ENCODE data around the gene PICK1.

DNA sequence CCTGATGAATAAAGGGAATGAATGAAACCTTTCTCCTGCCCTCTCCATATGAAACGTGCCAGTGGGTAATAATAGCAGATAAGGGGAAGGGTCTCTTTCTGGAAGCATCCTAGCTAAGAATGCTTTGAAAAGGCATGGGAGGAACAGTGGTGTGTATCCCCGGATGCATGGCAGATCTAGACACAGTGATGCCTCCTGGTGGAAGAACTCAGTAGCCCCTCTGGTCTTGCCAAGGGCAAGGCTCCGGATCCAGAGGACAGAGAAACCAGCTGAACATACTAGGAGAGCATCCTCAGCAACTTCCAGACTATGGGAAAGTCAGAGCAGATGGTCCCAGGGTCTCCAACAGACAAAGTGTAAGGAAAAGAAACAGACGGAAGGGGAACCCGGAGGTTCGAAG, 46.9 kb downstream of the PICK1 start:
- TF ChIP-seq, protein P1, sequence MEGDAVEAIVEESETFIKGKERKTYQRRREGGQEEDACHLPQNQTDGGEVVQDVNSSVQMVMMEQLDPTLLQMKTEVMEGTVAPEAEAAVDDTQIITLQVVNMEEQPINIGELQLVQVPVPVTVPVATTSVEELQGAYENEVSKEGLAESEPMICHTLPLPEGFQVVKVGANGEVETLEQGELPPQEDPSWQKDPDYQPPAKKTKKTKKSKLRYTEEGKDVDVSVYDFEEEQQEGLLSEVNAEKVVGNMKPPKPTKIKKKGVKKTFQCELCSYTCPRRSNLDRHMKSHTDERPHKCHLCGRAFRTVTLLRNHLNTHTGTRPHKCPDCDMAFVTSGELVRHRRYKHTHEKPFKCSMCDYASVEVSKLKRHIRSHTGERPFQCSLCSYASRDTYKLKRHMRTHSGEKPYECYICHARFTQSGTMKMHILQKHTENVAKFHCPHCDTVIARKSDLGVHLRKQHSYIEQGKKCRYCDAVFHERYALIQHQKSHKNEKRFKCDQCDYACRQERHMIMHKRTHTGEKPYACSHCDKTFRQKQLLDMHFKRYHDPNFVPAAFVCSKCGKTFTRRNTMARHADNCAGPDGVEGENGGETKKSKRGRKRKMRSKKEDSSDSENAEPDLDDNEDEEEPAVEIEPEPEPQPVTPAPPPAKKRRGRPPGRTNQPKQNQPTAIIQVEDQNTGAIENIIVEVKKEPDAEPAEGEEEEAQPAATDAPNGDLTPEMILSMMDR (IDR thresholded peaks at IDR 0.05), result peak; percentile 34; the same call in 1 of the 2 replicates
- no peak for TF ChIP-seq ZFX (IDR thresholded peaks at IDR 0.05; ENCODE audit: borderline replicate concordance)

All from 22Rv1 (cell line).